IPS-NIHi7 (cell line): ENCODE data around the gene AKT1S1.

Source experiments
- DNase-seq: peaks from one replicate; pipeline ENCODE4 v3.0.0; 2012; ENCODE audit warnings: mixed read lengths; ENCODE audit errors: extremely low spot score

Gene AKT1S1

DNA sequence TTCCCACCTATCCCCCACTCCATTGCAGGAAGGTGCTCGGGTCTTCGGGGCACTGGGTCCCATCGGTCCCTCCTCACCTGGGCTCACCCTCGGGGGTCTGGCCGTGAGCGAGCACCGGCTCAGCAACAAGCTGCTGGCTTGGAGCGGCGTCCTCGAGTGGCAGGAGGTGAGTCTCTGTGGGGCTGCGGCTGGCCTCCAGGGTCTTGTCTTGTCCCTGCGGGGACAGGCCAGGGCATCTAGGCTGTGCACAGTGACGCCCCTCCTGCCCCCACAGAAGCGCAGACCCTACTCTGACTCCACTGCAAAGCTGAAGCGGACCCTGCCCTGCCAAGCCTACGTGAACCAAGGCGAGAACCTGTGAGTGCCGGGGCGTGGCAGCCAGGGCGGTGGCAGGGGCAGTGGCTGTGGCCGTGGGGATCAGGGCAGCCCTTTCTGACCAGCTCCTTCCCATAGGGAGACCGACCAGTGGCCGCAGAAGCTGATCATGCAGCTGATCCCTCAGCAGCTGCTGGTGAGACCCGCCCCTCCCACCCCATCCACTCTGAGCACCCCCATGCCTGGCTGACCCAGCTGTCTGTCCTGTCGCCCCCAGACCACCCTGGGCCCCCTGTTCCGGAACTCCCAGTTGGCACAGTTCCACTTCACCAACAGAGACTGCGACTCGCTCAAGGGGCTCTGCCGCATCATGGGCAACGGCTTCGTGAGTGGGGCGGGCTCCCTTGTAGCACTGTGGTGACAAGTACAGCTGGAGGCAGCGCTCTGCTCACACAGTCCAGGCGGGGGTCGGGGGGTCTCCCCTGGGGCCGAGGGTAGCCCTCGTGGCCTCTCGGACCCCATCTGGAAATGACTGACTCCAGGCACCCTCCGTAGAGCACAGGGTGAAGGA is 22.5 kb downstream of the AKT1S1 start:
- DNase-seq, result no peak

DNA sequence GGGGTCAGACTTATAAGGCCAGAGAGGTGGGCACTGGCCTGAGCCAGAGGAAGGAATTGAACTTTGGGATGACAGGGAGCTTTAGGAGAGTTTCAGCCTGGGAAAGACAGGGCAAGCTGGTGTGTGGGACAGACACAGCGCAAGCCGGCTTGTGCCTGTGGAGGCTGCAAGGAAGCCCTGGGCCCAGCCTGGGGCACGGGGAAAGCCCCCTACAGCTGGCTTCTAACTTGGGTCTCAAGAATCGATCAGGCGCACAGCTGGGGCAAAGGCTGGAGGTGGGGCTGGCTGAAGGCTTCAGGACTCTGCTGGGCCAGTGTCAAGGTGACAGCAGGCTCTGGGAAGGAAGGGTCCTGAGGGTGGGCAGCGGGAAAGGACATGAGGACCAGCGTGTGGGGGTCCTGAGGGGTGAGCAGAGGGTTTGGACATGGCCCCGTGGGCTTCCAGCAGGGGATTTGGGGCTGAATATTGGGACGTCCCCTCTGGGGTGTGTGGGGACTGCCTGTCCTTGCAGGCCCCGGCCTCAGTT is 23.2 kb downstream of the AKT1S1 start:
- no peak for DNase-seq

DNA sequence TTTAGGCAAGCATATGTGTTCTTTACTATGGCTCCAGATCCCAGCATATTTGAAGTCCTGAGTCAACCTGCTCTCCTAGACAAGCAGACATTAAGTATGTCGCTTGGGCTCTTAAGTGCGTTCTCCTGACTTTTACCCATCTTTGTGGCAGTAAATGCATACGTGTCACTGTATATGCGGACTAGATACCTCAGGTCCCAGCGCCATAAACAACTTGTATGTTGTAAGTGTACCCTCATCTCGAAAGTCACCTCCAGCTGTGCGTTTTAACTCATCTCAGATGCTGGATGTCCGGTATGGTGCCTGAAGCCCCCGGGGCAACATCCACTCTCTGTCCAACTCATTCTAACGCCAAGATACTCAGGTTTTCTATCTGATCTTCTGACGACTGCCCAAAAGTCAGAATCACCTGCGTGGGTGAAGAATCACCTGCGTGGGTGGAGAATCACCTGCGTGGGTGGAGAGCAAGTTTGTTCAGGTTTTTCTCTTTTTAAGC is 24.5 kb downstream of the AKT1S1 start:
- no peak for DNase-seq

DNA sequence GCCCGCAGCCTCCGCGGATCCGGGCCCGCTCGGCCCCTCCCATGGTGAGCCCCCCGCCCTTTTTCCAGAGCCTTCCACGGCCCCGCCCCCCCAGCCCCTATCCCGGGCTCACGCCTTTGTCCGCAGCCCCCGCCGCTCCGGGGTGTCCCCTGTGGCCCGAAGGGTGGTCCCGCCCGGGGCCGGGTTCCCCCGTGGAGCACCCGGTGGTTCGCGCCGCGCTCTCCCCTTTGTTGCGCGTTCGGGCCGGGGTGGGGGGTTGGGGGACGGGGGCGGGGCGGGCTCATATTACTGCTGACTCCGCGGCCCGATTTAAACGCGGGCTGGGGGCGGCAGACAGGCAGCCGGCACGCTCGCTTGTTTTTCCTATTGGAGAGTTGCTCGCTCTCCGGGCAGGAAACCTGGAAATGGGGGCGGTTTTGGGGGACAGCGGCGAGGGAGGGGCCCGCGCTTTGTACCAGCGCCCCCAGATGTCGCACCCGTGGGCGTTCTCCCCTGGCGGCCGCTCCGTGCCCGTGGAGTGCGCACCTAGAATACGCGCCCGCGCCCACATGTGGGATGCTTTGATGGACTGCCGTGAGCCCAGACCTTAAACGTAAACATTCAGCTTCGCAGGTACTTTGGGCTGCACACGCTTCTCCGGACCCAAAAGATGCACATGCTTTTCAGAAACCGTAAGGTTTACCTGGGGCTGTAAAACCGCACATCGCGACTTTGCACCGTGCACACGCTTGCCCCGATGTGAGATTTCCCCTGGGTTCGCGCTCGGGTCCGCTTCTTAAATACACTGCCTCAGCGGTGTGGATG is 25.5 kb downstream of the AKT1S1 start:
- DNase-seq, result peak; percentile 77

DNA sequence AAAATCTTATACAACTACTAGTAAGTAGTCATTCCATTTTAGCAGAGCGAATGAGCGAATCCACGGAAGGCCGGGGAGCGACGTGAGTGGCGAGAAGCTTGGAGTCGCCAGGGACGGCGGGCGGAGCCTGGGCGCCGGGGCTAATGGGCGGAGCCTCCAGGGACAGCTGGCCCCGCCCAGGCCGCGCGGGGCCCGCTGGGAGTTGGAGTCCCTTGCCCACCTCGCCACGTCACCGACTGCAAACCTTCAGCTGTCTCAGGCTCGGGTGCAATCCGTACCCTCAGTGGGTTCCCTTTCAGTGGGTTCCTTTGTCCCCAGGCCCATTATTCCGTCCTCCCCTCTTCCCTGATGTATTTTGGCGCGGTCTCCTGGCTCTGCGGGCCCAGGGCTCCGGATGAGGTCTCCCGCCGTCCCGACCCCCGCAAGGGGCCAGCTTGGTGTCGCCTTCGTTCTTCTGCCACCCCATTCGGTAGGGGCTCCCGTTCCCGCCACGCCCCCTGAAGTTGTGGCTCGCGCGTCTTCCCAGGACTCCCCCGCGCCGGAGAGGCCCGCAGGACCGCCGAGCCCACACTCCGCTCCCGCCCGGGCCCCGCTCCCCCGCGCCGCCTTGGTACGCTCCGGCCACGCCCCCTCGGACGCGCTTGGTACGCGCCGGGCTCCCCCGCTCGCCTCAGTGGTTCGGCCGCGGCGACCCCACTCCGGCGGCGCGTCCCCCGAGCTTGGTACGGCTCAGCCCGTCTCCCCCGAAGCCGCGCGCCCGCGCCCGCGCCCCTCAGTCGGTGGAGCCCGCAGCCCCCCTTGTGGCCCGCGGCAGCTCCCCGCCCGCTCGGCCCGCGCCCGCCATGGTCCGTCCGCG is 26.4 kb downstream of the AKT1S1 start, which contains the start of gene PTOV1:
PTOV1 (plus strand) TSS at position 673 of the 856 bp plus-strand sequence.
- DNase-seq, result peak; percentile 99

DNA sequence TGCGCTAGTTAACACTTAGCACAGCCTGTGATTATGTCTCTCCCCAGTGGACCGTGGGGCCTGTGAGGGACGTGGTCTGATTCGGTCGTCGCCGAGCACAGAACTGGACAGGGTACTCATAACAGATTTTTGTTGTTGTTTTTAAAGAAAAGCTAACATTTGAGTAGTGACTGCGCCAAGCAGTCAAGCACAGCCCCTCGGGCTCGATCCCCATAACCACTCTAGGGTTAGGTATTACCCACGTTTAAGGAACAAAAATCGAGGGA is 27.0 kb downstream of the AKT1S1 start:
- DNase-seq, result no peak

DNA sequence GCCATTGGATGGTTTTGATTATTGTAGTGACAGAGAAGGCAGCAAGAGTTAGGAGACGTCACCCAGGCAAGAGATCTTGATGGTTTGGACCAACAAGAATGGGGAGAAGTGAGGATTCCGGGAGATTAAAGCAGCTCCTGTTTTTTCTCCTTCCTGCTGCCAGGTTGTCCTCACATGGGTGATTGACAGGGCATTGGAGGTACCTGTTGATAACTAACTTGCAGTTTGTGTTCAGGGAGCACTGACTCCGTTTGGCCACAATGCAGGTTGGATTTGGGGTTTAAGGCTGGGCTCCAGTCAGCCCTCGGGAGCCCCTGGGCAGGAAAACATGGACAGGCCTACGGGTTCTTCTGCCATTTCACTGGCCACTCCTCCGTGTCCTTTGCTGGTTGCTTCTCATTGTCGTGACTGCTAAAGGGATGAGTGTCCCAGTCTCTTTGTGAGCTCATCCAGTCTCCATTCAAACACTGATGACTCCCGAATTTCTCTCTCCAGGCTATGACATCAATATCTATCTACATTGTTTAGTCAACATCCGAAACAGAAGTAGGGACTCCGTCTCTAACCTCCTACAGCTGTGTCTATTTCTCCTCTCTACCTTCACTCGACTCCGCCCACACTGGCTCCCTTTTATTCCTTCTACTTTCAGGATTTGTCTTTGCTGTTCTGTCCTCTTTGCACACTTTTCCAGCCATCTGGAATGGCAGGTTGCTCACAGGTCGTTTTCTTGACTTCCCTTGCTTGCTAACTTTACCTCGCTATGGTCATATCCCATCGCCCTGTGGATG is 27.5 kb downstream of the AKT1S1 start:
- DNase-seq, result no peak

DNA sequence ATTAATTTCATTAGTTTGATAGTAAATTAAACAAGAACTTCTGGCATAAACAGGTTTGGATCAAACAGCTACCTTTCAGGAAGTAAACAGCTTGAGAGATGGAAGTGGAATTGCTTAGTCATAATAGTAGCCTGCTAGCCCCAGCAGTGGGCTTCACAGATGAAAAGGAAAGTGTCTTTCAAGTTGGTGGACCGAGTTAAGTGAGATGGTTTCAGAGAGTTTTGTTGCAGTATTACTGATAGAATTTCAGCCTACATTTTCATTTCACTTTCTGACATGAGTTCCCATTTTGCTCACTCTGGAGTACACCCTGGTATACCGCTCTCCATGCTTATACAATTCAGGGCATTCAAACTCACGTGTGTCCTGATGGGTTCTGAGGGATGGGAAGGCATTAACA is 28.2 kb downstream of the AKT1S1 start:
- DNase-seq, result no peak

DNA sequence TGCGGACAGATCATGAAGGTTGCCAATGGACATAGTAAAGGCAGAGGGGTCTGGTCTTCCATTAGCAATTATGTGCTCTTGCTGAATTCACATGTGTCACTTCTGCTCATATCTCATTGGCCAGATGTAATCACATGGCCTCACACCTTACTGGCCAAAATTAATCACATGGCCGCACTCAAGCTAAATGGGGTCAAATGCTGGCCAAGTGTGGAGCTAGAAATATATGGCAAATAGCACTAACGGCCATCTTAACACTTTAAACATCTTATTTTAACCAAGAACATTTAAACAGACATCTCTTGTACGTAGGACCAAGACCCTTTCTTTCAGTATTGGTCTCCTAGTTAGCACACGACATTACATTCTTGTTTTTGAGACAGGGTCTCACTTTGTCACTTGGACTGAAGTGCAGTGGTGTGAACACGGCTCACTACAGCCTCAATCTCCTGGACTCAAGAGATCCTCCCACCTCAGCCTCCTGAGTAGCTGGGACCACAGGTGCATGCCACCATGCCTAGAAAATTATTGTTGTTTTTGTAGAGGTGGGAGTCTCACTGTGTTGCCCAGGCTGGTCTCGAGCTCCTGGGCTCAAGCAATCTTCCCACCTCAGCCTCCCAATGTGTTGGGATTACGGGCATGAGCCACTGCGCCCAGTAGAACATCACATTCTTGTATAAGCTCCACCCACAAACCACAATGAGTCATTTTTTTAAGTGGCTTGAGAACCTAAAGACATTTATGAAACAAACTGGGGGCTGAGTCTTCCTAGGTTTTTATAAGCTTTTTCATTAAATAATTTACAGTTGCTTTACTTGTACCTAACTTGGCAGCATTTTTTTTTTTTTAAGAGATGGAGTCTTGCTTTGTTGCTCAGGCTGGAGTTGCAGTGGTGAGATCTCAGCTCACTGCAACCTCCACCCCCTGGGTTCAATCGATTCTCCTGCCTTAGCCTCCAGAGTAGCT is 29.1 kb downstream of the AKT1S1 start:
- no peak for DNase-seq

DNA sequence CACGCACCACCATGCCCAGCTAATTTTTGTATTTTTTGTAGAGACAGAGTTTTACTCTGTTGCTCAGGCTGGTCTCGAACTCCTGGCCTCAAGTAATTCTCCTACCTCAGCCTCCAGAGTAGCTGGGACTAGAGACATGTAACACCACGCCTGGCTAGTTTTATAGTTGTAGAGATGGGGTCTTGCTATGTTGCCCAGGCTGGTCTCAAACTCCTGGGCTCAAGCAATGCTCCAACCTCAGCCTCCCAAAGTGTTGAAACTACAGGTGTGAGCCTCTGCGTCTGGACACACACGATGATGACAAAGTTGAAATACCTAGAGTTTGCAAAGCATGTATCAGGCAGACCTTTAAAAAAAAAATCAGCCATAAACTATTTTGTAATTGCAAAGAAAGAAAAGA is 30.7 kb downstream of the AKT1S1 start:
- DNase-seq, result no peak

DNA sequence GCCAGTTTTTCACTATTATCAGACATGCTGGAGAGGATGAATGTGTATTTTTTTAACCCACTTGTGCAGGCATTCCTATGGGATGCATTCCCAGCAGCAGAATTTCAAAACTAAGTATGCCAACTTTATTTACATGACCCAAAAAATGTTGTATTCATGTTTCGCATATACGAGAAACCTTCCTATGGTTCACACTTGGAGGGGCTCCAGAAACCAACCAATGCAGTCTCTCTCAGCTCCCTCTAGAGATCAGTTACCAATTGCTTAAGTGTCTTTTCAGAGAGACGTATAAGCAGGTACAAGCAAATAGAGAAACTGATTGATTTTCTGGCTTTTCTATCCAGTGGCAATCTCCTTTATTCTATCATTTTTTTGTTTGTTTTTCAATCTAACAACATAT is 31.7 kb downstream of the AKT1S1 start:
- no peak for DNase-seq

DNA sequence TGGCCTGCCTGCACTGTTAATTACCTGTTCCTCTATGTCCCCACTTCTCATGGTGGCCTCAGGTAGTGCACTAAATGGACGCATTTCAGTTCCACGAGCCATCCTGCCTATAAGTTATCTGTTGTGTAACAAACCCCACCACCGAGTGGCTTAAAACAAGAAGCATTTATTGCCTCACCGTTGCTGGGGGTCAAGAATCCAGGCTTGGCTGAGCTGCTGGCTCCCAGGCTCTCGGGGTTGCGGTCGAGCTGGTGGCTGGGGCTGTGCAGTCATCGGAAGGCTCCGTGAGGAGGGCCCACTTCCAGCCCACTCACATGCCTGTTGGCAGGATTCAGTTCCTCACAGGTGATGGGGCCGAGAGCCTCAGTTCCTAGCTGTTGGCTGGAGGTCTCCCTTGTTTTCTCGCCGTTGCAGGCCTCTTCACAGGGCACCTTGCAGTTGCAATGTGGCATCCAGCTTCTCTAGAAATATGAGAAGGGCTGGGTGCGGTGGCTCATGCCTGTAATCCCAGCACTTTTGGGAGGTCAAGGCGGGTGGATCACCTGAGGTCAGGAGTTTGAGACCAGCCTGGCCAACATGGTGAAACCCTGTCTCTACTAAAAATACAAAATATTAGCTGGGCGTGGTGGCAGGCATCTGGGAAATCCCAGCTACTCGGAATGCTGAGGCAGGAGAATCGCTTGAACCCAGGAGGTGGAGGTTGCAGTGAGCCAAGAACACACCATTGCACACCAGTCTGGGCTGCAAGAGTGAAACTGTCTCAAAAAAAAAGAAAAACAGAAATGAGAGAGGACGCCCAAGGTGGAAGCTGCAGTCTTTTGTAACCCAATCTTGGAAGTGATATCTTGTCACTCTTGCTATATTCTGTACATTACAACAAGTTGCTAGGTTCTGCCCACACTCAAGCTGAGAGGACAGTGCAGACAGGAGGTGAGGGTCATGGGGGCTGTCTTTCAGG is 32.7 kb downstream of the AKT1S1 start:
- no peak for DNase-seq

DNA sequence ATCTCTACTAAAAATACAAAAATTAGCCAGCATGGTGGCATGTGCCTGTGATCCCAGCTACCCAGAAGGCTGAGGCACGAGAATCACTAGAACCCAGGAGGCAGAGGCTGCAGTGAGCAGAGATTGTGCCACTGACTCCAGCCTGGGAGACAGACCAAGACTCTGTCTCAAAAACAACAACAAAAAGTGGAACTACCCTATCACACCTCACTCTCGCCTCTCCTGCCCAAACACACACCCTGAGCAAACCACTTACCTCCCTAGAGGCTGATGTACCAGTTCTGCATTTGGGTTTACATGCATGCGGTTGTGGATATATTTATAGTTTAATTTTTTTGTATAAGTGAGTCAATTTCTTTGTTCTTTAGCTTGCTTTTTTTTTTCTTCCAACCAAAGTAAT is 33.9 kb downstream of the AKT1S1 start:
- no peak for DNase-seq

DNA sequence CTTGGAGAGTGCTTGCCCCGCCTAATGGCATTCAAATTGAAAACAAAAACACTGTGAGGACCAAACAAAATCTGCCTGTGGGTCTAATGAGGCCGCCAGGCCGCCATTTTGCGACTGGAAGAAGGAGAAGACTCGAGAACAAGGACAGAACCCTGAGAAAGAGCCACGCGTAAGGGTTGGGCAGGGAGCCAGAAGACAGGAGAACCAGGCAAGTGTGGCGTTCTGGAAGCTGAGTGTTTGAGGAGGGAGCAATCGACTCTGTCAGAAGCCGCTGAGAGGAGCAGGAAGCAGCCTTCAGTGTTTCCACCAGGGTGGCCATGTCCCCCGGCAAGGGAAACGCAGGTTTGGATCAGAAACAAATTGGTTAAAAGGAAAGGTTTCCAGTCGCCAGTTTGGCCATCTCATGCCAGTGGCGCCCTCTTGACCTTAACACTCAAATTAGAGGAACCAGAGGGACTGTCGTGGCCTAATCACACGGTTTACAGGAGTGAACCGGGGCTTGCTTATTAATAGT is 36.4 kb downstream of the AKT1S1 start:
- DNase-seq, result no peak

DNA sequence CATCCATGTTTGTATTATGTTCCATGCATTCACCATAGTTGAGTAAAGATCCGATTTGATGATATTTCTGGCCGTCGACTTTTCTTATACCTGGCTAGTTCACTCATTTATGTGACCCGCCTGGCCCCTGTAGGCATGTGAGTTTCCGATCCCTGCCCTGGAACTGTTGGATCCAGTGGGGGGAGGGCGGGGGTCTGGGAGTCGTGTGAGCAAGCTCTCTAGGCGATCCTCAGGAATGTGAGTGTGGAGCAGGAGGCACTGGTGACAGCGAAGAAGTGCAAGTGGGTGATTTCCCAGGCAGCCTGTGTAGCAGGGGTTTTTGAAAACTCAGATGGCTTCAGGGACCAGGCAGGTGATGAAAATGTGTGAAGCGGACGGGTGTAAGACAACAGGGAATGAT is 36.8 kb downstream of the AKT1S1 start:
- DNase-seq, result no peak

DNA sequence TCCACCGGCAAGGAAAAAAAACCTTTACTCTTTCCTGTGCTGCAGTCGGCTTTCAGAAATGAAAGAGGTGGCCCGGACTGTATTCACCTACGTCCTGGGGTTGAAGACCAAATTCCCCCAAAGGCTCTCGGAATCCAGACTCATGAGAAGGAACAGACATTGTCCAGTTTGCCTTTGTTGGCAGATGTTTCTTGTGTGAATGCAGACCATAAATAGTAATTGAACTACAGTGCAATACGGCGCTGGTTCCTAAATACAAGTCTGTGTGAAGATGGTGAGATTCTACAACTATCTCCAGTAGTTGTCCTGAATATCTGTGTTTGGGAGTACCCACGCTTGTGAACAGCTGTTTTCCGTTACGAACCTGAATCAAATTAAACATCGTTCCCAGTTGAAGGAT is 37.4 kb downstream of the AKT1S1 start:
- no peak for DNase-seq

DNA sequence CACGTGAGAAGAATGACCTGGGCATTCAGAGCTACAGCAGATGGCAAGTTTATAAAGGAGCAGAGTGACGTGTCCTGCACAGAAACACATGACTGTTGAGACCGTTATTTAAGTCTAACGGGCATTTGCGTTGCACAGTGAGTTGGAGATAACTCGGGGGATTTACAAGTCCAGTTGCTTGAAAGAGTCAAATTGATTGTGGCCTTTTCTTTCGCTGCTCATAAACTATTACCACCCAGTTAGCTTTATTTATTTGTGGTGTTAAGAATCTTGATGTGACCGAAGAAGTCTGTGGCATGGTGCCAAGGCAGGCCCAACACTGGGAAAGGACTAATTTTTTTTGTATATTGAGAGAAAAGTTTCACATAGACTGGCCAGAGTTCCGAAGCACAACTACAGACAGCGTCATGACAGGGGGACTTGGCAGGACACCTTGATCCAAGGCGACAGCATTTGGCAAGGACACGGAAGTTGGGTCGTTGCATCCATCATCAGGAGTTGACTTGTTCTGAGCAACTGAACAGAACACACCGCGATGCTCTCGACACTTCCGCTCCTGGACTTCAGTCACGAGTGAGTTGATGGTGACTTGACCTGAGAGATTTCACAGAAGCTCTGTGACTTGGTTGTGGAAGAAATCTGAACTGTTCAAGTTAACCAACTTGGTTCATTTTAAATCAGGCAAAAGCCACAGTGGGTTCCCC is 38.1 kb downstream of the AKT1S1 start:
- DNase-seq, result no peak

DNA sequence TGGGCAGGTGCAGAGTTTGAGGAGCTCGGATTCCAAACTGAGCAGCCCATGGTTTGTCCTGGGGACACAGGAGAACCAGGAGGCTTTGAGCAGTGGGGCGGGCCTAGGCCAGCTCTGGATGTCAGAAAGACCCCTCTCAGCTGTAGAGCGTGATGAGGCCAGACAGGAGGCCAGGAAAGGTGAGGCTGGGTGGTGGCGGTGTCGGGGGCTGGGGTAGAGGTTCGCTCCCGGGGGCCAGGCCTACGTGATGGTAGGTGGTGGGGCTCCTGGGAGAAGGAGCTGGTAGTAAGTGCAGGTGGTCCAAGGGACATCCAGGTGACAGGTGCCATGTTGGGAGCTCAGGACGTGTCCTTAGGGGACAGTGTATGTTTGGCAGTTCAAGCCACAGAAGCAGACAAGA is 39.7 kb downstream of the AKT1S1 start:
- DNase-seq, result no peak
